Measurements from ENCODE around the gene FRAS1.

- TF ChIP-seq CTCF (conservative IDR thresholded peaks at IDR 0.05) (no peak), EZH2 (IDR thresholded peaks at IDR 0.05; ENCODE audit: low read depth) (no peak)
Measured at GRCh38 chr4:78250500-78250899, 193.4 kb downstream of the FRAS1 start.
